NCI-H2029 (cell line): ENCODE results near the gene FBLN5.
A peak's percentile ranks its signal among the peaks of the same experiment; 100 is the strongest.
"Not testable (repeated sequence)": the region's sequence is repeated elsewhere in the genome, so short reads cannot be mapped to it uniquely, and the experiment has no call there.

Source experiments
- DNase-seq: peaks from one replicate; lab custom pipeline; 2025; lab: John Stamatoyannopoulos, UW

Gene FBLN5

DNA sequence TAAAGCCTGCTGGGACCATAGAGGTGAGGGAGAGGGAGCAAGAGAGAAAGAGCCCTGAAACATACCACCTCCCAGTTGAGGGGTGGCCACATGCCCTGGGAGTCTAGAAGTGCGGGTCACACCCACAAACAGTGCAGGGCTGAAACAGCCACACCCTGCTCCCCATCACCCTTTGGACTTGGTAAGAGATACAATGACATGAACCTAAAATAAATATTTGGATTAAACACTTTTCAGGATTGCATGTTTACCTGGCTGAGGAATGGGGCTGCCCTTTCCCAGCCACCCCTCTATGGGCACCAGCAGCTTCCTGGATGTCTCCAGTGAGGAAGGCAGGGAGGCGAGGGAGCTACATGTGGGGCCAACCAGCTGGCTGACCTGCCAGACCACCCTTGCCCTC, 41.1 kb downstream of the FBLN5 start:
- no peak for DNase-seq

GRCh38 chr14:91904956-91905645, 42.4 kb downstream of the FBLN5 start:
- no peak for DNase-seq

DNA sequence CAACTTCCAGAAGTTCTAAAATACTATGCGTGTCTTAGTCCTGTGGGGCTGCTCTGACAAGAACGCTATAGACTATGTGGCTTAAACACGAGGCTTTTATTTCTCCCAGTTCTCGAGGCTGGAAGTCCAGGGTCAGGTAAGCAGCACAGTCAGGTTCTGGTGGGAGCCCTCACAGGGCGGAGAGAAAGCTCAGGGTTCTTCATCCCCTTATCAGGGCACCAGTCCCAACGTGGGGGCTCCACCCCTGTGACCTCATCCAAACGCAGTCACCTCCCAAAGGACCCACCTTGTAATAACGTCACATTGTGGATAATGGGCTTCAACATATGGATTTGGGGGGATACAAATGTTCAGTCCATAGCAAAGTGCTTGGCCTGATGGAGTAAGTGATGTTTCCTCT, 43.0 kb downstream of the FBLN5 start:
- DNase-seq = no peak

- no peak for DNase-seq
These were observed 44.4 kb downstream of the FBLN5 start for GRCh38 chr14:91903070-91903469.

- no peak for DNase-seq
These were observed 45.2 kb downstream of the FBLN5 start for GRCh38 chr14:91902336-91902735.

GRCh38 chr14:91901449-91902226, 45.9 kb downstream of the FBLN5 start:
- no peak for DNase-seq

DNA sequence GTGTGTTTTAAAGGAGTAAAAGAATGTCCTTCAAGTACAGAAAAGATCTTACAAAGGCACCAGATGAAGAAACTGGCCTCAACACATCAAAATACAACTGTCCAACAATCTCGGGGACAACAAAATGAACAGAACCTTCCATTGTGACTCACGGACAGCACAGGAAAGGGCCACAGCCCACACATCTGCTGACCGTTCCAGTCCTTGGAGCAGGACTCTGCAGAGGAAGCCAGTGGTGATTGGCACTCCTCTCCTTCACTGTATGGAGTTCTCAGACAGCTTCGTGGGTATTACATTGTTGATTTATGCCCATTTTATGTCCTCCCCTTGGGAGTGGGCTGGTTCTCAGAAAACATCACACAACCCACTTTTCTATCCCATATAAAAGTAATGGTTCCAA, 47.7 kb downstream of the FBLN5 start:
- DNase-seq = no peak

DNA sequence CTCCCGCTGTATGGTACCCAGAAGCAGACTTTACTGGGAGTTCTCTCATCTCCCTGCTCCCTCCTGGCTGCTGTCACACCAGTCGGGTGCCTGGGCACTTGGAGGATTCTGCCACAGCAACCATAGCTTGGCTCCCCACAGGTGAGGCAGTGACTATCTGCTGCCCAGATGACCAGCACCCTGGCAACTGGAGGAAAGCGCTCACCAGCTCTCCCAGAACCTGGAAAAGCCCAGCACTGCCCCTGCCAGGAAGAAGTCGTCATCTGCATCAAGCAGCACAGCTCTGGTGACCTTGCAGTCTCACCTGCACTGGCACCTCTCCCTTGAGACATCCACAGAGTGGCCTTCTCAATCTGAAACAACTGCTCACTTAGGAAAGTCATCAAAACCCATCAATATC, 48.3 kb downstream of the FBLN5 start:
- no peak for DNase-seq

DNA sequence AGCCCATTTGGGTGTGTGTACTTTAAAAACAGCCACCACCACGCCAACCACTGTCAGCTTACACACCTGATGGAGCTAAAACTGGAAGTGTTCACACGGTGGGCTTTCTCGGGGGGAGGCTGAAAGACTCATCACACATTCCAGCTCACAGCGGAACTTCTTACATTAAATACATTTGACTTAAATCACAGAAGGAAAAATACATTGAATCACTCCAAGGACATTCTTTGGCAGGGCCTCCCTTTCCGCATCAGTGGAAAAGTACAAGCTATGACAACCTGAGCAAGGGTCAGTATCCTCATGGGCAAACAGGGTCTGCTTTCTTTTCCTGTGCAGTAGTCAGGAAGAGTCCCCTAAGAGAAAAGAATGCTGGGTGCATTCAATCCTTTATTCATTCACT, 49.1 kb downstream of the FBLN5 start:
- DNase-seq = no peak

GRCh38 chr14:91897716-91898115, 49.8 kb downstream of the FBLN5 start:
- not testable (repeated sequence) for DNase-seq

DNA sequence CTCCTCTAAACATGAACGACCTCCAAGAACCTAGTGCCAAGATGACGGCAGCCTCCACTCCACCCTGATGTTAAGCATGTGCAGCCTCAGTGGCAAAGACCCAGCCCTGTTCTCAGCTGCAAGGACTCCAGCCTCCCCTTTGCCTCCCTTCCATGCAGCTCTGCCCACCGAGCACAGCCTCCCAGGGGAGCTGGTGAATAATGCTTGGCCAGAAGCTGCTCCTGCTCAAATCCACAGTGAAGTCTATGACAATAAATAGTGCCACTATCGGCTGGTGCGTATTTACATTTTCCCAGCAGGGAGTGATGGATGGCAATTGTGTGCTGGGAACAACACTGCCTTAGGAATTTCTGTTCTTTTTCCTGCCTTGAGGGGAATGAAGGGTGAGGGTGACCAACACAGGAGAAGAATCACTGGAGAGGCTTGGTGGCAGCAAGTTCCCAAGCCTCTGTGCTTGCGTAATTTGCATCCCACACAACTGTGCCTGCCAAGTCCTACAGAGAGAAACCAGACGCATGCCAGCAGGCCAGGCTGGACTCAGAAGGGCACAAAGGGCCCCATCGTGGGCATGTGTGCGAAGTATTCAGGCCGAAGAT, 50.3 kb downstream of the FBLN5 start:
- no peak for DNase-seq

DNA sequence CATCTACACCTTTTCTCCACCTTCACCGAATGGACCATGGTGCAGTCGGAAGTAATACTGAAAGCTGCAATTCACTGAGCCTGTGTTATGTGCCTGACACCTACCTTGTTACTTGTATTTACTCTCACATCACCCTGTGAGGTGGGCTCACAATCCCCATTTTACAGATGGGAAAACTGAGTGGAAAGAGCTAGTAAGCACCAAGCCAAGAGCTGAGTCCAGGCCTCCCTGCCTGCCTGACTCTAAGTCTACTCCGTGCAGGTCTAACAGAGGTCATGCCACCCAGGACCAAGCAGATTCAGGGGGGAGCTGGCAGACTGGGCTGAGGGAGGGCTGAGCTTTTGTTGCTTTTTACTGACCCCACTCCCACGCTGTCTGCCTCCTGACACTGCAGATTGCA, 51.1 kb downstream of the FBLN5 start:
- DNase-seq = no peak

- DNase-seq = no peak
These were observed 53.8 kb downstream of the FBLN5 start for GRCh38 chr14:91893669-91894068.

DNA sequence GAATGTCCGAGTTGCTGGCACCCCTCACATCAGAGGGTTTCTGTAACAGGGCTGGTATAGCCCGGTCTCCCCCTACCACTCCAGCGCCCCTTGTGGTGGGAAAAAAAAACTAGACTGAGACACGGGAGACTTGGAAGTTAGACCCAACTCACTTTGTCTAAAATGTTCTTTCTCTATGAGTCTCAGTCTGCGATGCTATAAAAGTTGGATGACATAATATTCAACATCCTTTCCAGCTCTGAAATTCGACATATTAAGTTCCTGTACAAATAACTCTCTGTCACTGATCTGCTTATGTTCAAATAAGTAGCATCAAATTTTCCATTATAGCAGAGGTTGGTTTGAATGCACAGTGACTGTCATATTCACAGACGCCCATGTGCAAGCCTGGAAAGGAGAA, 54.5 kb downstream of the FBLN5 start:
- no peak for DNase-seq

DNA sequence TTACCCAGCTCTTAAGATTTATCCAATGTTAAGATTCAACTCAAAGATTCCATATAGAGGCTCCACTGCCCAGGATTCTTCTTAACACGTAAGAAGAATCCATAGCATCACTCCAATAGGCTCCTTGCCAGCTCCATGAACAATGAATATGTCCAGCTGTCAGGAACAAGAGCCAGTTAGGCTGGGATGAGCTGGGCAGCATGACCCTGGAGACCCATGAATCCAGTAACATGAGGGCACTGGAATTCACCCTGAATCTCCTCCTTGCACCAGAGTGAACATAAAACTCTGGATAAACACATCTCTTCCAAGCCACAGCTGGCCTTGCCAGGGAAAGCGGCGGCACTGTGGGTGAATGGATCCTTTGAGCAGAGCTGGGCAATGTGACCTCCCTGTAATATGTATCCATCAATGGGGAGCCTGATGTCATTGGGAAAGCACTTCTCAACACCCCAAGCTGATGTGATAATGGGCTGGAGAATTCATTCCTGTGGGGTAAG, 55.7 kb downstream of the FBLN5 start:
- no peak for DNase-seq

DNA sequence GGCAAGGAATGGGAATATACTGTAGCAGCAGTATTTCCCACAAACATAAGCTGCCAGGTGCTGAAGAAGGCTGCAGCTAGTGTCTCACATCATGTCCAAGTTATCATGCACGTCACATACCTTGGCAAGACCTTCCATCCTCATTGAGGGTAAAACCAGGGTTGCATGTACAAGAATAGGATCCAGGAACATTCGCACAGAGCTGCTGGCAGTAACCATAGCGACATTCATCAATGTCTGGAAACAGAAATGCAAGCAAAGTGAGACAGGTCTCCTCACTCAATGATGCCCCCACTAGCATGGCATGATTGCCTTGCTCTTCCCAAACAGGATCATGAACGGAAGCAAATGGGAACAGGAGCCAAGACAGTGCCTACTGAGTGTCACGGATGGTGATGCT, 56.4 kb downstream of the FBLN5 start:
- no peak for DNase-seq

DNA sequence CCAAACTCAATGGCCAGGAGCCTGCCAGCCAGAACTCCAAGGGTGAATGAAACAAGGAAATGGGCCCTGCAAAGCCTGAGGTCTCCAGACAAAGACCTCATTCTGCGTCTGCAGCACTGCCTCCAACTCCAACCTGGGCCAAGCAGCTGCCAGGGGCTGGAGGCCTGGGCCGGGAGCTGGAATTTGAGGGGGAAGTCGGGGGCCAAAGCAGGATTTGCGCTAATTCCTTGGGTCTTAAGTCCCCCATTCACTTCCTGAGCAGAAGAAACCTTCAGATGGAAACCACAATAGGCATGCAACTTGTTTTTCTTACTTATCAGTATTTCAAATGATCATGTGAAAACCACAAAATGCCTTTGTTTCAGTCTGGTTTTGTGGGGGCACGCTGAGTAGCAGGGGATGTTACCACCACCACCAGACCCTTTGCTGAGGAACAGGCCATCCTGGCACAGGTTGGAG, 57.2 kb downstream of the FBLN5 start:
- no peak for DNase-seq

DNA sequence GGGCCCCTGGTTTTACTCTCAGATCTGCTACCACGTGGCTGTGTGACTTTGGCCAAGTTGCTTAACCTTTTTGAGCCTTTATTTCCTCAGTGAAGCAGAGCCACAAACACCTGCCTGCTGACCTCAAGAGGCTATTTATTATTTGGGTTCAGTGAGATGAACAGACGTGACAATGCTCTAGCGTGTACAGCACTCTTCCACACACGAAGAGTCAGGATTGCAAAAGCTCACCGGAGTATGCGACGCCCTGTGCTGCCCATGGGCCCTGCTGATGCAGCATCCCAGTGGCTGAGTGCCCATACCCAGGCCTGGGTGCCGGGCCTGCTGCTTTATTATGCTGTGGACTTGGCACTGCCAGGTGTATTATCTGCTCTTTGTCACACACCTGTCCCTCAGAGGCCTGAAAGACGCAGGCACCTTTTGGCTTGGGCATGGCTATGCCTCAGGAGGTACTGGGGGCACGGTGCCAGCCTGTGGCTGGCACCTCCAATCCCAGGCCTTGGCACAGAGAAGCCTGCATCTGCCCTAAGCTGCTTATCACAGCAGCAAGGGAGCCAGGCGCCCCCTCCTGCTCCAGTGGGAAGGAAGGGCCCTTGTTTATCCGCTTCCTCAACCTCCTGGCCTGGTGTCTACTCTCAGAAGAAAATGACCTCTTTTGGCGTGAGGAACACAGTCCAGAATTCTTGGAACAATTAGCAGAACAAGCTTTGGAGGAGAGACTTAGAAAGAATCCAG, 57.9 kb downstream of the FBLN5 start:
- peak; percentile 87 for DNase-seq

DNA sequence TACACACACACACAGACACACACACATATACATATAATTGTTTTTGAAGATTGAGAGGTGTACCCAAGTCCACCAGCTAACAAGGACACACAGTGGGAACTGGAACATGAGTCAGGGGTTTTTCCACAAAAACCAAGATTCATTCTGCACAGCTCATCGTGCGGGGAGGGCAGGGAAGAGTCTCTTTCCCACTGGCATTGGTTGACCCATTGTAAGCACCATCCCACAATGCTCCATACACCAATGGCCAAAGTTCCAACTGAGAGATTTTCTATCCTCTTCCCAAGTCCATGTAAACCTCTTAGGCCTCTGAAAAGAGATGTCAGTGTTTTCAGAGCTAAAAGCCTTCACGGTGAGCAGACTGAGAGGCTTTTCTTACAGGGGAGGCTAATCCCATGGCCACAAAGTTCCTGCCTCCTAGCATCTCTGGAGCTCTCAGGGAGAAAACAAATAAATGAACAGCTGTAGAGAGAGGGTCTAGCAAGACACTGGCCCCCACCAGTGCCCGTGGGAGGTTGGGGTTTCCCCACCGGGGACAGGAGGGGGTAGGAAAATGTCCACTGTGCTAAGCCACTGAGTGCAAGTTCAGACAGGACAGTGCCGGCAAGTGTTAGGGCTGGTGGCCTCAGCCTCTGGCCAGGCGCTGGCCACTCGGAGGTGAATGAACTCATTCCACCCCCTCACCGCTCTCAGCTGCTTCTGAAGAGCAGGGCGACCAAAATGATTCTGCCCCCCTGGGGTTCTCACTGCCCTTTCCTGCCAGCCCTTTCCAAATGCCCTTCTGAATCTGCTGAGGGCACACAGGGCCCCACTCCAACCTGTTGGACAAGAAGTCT, 58.6 kb downstream of the FBLN5 start:
- DNase-seq = no peak

- DNase-seq = no peak
These were observed 60.5 kb downstream of the FBLN5 start for GRCh38 chr14:91886961-91887360.

- DNase-seq = no peak
These were observed 61.7 kb downstream of the FBLN5 start for GRCh38 chr14:91885839-91886238.
